ENCODE results near the gene TUBGCP2.

TUBGCP2 gene

DNA sequence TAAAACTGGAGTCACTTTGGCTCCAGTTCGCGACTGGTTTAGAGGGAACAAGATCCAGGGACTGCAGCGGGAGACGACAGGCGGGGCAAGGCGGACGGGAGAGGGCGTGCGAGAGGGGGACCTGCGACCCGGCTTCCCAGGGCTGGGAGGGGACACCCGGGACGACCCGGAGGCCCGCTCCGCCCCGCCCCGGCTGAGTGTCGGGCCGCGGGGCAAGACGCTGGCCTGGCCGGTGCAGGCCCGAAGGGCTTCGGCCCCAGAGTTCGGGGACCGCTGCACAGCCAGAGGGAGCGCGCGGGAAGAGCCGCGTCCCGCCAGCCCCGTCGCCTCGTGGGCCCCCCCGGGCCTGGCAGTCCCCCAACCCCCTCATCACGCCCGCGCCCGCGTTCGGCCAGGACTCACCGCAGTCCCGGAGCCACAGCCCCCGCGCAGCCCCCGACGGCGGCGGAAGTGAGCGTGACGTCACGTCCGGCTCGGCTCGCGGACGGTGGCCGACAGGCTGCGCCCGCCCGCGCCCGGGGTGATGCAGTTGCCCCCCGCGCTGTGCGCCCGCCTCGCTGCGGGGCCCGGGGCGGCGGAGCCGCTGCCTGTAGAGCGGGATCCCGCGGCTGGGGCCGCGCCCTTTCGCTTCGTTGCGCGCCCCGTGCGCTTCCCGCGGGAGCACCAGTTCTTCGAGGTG is at the start of gene TUBGCP2, which contains the start of gene ZNF511:
TSS of gene TUBGCP2 (minus strand) at position 452 of the 679 bp plus-strand sequence. CDS start 5,931 bp downstream, outside the sequence.
TSS of gene ZNF511 (plus strand) at position 494 of the 679 bp plus-strand sequence. CDS start at position 524, 30 bp downstream.
- peak; percentile 87 for DNase-seq

DNA sequence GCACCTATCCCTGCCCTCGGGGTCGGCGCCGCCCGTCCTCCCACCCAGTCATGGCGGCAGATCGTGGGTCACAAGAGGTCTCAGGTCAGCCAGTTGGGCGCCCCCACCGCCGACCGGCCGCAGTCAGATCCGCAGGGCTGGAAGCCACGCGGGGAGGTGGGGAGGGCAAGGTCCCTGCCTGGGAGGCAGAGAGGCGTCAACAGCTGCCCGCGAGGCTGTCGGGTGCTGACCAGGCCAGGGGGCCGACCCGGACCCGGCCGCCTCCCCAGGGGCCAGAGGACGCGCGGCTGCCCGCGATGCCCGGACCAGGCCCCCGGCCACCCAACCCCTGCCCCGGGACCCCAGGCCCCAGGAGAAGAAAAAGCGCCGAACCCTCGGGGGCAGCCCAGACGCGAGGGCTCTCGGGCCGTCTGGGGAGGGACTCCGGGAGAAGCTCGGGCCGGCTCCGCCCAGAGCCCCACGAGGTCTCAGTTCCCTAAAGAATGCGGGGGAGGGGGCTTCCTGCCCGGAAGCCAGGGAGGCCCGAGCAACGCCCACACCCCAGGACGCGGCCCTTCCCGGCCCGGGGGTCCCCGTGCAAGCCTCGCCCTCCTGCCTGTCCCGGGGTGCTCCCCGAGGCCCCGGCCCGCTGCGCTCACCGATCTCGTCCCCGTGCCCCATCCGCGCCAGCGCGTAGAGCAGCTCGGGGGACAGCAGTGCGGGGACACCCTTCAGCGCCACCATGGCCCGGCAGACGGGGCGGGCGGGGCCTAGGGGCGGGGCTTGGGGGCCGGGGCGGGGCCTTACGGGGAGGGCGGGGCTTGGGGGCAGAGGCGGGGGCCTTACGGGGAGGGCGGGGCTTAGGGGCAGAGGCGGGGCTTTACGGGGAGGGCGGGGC is 48.9 kb upstream of the TUBGCP2 start, which contains the start of gene FUOM:
TSS of gene FUOM (minus strand) at position 735 of the 877 bp plus-strand sequence. CDS start at position 723, 12 bp downstream.
- peak; percentile 71 for DNase-seq

GRCh38 chr10:133356549-133357284 is 48.0 kb upstream of the TUBGCP2 start:
- no peak for DNase-seq

DNA sequence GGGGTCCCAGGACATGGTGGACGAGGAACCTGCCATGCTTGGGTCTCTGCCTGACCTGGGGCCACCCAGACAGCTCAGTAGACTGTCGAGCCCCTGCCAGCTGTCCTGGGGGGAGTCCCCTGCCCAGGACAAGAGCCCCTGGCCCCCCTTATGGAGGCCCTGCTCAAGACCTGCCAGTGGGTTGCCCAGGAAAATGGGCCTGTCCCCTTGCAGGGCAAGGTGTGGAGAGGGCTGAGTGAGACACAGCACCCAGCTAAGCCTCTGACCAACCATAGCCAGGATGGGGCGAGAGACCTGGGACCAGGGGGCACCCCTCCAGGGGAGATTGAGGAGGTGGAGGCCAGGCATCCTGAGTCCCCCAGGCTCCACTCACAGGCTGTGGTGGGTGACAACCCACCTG is 47.3 kb upstream of the TUBGCP2 start:
- DNase-seq, result no peak

DNA sequence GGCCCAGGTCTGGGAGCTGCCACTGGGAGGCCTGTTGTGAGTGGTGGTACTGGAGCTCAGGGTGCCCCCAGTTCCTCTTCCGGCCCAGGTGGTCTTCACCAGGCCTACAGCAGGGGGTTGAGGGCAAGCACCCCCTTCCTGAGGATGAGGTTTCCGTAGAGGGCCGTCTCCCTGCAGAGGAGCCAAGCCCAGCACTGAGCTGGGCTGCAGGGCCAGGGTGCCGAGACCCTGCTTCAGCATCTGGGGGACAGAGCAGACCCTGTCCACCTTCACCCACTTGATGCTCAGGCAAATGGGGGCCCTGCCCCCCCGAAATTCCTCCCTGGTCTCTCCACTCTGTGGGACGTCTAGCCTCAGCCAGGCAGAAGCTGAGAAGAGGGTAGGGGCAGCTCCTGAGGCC is 46.6 kb upstream of the TUBGCP2 start:
- no peak for DNase-seq

- DNase-seq, result no peak
Measured at GRCh38 chr10:133354672-133355240, 46.1 kb upstream of the TUBGCP2 start.

DNA sequence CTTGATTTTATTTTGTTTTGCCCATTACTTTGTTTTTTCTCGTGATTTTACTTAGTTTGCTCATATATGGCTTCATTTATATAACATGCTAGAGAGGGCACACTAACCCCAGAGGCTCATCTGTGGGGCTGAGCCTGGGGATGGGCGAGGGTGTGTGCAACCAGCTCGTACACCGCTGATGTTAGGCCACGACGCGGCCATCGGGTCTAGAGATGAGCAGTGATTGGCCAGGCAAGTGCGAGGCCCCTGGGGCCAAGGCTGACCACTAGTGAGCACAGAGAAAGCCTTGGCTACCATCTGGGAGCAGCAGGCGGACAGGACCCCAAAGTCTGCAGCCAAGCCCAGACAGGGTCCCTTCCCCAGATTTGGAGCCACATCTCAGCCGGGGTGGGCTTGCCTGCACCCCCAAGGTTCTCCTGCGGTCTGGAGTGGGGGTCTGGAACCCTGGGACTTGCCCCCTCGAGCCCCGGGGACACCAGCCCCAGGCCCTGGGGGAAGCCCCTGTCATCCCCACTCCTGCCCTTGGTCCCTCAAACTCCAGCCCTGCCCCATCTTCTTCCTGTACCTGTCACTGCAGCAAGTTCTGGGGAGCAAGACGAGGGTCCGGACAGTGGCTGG is 45.4 kb upstream of the TUBGCP2 start:
- DNase-seq, result no peak

GRCh38 chr10:133353202-133353959 is 44.7 kb upstream of the TUBGCP2 start:
- no peak for DNase-seq

GRCh38 chr10:133351408-133352318 is 43.0 kb upstream of the TUBGCP2 start:
- no peak for DNase-seq

- DNase-seq, result no peak
Measured at GRCh38 chr10:133350950-133351329, 42.3 kb upstream of the TUBGCP2 start.

GRCh38 chr10:133350283-133350949 is 41.7 kb upstream of the TUBGCP2 start:
- no peak for DNase-seq

GRCh38 chr10:133349577-133350011 is 40.9 kb upstream of the TUBGCP2 start:
- DNase-seq, result no peak

GRCh38 chr10:133349160-133349568 is 40.5 kb upstream of the TUBGCP2 start:
- no peak for DNase-seq

GRCh38 chr10:133347710-133348517 is 39.2 kb upstream of the TUBGCP2 start:
- DNase-seq, result no peak

DNA sequence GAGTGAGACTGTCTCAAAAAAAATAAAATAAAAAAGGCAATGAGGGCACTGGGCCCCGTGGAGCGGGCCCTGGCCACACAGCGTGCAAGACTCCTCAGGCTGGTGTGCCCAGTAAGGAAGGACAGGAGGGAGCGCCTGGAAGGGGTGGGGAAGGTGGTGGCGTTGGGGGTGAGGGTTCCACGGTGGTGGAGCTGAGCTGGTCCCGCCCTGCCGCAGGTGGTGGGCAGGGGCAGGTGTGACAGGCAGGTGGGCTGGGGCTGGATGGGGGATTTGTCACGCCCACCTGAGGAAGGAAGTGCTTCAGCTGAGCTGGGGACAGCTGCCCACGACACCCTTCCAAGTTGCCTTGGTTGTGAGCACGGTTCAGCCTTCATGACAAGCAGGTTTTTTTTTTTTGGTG is 37.7 kb upstream of the TUBGCP2 start:
- DNase-seq, result no peak

DNA sequence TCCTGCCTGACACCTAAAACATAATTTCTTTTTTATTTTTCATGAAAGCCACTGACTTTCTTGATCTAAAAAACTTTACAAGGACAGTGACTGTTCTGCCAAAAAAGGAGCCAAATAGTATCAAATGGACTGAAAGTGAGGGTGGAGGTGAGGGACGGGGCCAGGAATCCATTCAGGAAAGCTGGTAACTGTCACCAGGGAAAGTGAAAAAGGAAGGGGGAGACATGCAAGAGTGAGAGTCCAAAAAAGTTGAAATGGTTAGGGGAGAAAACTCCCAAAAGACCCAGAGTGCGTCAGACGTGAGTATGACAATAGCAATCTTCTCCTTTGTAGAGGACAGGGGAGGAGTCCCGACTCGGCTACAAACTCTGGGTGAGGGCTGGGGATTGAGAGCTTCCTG is 35.6 kb upstream of the TUBGCP2 start:
- no peak for DNase-seq

DNA sequence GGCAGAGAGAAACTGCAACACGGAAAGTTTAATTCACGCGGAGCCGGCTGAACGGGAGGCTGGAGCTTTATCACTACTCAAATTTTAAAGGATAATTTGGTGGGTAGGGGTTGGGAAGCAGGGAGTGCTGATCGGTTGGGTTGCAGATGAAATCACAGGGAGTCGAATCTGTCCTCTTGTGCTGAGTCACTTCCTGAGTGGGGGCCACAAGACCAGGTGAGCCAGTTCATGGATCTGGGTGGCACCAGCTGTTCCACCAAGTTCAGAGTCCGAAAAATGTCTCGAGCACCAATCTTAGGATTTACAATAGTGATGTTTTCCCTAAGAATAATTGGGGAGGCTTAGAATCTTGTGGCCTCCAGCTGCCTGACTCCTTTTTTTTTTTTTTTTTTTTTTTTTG is 34.9 kb upstream of the TUBGCP2 start:
- DNase-seq, result no peak

- no peak for DNase-seq
Measured at GRCh38 chr10:133342942-133343341, 34.3 kb upstream of the TUBGCP2 start.

- no peak for DNase-seq
Measured at GRCh38 chr10:133341983-133342382, 33.3 kb upstream of the TUBGCP2 start.

Measured in CD4-positive, alpha-beta T cell treated with Interleukin-17A for 4 hours (primary cell).